HG02884 (cell line): ENCODE data around the gene SPON1.

Experiments
- ATAC-seq: cut with Tn5 transposase; IDR thresholded peaks from one replicate; pipeline ENCODE4 v1.9.1; 2021; ENCODE audit warnings: mild to moderate bottlenecking, moderate library complexity; ENCODE audit not compliant: unreplicated experiment

The SPON1 gene

GRCh38 chr11:14308897-14309387, 346.4 kb downstream of the SPON1 start:
- no peak for ATAC-seq

- no peak for ATAC-seq
Measured at GRCh38 chr11:14309425-14310192, 347.1 kb downstream of the SPON1 start.

- ATAC-seq = no peak
Measured at GRCh38 chr11:14310679-14311078, 348.2 kb downstream of the SPON1 start.

DNA sequence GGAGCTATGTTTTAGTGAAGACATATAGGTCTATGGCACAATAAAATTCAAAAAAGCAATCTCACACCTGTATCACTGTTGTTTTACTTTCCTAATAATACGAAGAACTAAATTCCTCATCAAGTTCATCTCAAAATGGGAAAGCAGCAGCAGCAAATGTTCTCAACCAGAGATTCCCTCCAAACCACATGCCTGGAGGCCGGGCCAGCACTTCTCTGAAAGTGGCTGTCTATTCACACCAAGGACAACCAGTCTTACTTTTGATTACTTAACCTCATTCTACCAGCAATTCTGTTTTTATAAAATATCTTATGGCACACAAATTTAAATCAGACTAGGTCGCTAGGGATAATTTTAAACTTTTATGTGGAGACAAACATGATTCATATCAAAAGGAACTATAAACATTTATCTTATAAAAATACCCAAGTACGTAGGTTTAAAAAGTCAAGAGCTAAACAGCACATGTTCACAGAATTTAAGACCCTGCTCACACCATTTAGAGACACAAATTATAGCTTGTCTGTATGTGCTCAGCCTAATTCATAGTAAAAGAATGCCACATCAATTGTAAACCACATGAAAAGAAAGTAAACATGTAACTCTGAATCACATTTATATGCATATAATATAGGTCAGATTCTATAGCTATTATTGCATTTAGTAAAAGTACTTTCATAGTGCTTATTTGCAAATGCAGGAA, 350.4 kb downstream of the SPON1 start:
- no peak for ATAC-seq

DNA sequence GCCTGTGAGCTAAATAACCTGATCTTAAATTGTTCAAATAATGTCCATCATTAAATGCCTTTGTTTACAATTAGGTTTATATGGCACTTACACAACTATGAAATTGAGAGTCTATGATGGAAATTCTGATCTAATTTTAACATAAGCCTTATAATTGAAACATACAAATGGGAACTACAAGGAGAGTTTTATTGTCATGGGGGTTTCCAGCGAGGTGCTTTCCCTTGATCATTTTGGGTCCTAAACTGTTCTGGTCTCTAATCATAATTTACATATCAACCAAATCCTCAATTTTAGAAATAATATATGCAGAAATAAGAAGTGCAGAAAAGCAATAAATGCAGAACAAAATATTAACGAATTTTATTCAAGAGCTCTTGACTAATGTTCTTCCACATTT, 351.6 kb downstream of the SPON1 start:
- ATAC-seq = no peak

DNA sequence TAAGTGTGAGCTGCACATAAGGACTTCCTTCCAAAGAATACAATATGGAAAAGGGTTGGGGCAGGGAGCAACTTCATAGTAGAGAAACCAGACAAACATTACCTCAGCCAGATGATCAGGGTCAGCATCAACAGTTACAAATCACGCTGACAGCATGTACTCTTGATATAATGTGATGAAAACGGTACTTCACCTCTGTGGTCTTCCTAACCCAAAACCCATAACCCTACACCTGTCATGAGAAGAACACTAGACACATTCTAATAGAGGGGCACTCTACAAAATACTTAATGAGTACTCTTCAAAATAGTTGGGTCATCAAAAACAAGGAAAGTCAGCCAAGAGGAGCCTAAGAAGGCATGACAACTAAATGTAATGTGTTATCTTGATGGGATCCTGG, 352.6 kb downstream of the SPON1 start:
- no peak for ATAC-seq
